ENCODE measurements around the gene CARS2.
A peak's percentile ranks its signal among the peaks of the same experiment; 100 is the strongest.
"Not testable (repeated sequence)": the region's sequence is repeated elsewhere in the genome, so short reads cannot be mapped to it uniquely, and the experiment has no call there.

The CARS2 gene

DNA sequence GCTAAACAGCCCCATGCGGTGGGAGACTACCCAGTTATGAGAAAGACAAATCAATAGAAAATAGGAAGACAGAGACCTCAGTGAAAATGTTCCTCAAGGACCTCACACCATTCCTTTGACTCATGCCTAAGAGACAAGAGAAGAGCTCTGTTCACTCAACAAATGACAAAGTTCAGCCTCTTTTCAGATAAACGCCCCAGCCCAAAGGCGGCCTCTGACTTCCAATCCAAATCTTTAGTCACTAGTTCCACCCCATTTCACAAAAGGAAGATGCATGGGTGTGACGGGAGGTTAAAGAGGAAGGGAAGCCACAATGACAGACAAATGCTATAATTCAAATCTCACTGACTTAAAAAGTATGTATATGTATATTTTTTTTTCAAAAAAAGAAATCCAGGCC lies 8.1 kb downstream of the CARS2 start:
- Histone ChIP-seq H3K4me3 (ENCODE audit: low read length in 2 of 2) (no peak overlapping the region), H3K27ac (ENCODE audit: low read depth in 2 of 2, low read length in 2 of 2) (no peak overlapping the region), H3K9me3 (ENCODE audit: control insufficient read depth in 2 of 2, low read length in 2 of 2) (no peaks in the 10 kb centered on the region), H3K27me3 (ENCODE audit: control insufficient read depth in 2 of 2, insufficient read depth in 2 of 2, low read length in 2 of 2) (no peaks in the 10 kb centered on the region), H3K36me3 (ENCODE audit: control insufficient read depth in 2 of 2, insufficient read depth in 2 of 2, low read length in 2 of 2) (peaks cover 28 to 44% of the 10 kb centered on the region in 2 donors), H3K4me1 (ENCODE audit: control insufficient read depth in 2 of 2, insufficient read depth in 2 of 2, low read length in 2 of 2) (no peaks in the 10 kb centered on the region), H3K9ac (ENCODE audit: low read depth in 1 of 2, low read length in 2 of 2) (no peak overlapping the region)

DNA sequence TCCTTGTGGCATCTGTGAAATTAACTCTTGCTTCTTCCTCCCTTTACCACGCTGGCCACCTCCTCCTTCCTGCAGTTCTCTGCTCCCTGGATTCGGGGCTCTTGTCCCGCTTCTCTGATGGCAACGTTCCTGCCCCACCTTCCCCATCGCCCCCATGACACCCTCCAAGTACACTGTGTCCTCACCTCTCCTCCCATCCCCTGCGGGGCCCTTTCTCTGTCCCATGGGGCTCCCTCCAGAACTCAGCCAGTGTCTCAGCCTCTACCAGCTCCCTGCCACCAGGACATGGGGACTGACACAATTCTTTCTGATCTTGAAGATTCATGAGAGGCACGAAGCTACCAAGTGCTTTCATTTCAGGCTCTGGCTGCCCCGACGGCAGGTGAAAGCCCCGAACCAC lies 9.1 kb downstream of the CARS2 start:
- peaks cover 26 to 41% of the 10 kb centered on the region in 2 donors for H3K36me3 ChIP-seq (ENCODE audit: control insufficient read depth in 2 of 2, insufficient read depth in 2 of 2, low read length in 2 of 2)
- no peak overlapping the region for H3K4me3 ChIP-seq (ENCODE audit: low read length in 2 of 2)
- no peaks in the 10 kb centered on the region for H3K9me3 ChIP-seq (ENCODE audit: control insufficient read depth in 2 of 2, low read length in 2 of 2)
- H3K4me1 ChIP-seq (ENCODE audit: control insufficient read depth in 2 of 2, insufficient read depth in 2 of 2, low read length in 2 of 2) = no peaks in the 10 kb centered on the region
- no peaks in the 10 kb centered on the region for H3K27me3 ChIP-seq (ENCODE audit: control insufficient read depth in 2 of 2, insufficient read depth in 2 of 2, low read length in 2 of 2)
- H3K9ac ChIP-seq (ENCODE audit: low read depth in 1 of 2, low read length in 2 of 2) = no peak overlapping the region
- H3K27ac ChIP-seq (ENCODE audit: low read depth in 2 of 2, low read length in 2 of 2) = no peak overlapping the region

DNA sequence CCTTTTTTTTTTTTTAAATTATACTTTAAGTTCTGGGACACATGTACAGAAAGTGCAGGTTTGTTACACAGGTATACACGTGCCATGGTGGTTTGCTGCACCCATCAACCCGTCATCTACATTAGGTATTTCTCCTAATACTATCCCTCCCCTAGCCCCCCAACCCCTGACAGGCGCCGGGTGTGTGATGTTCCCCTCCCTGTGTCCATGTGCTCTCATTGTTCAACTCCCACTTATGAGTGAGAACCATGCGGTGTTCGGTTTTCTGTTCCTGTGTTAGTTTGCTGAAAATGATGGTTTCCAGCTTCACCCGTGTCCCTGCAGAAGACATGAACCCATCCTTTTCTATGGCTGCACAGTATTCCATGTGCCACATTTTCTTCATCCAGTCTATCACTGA lies 10.1 kb downstream of the CARS2 start:
- not testable (repeated sequence) for H3K9ac ChIP-seq (ENCODE audit: low read depth in 1 of 2, low read length in 2 of 2); H3K27me3 ChIP-seq (ENCODE audit: control insufficient read depth in 2 of 2, insufficient read depth in 2 of 2, low read length in 2 of 2); H3K9me3 ChIP-seq (ENCODE audit: control insufficient read depth in 2 of 2, low read length in 2 of 2); H3K27ac ChIP-seq (ENCODE audit: low read depth in 2 of 2, low read length in 2 of 2); H3K4me1 ChIP-seq (ENCODE audit: control insufficient read depth in 2 of 2, insufficient read depth in 2 of 2, low read length in 2 of 2); H3K4me3 ChIP-seq (ENCODE audit: low read length in 2 of 2)
- H3K36me3 ChIP-seq (ENCODE audit: control insufficient read depth in 2 of 2, insufficient read depth in 2 of 2, low read length in 2 of 2) = peaks cover 19 to 36% of the 10 kb centered on the region in 2 donors

DNA sequence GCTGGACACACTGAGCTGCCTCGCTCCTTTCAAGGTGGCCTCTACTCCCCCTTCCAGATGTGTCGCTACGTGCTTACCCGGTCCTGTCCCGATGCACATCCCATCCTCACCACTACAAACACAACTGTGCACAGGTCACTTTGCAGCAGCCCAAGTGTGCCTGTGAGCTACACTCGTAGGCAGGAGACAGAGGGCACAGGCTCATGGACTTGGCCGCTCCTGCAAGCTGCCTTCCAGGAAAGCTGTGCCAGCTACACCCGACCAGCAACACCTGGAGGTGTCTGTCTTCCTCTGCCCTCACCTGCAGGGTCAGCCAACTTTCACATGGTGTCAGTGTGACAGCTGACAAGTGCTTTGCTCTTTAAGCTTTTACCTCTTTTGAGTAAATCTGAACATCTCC lies 15.4 kb downstream of the CARS2 start:
- H3K27me3 ChIP-seq (ENCODE audit: control insufficient read depth in 2 of 2, insufficient read depth in 2 of 2, low read length in 2 of 2) = no peaks in the 10 kb centered on the region

DNA sequence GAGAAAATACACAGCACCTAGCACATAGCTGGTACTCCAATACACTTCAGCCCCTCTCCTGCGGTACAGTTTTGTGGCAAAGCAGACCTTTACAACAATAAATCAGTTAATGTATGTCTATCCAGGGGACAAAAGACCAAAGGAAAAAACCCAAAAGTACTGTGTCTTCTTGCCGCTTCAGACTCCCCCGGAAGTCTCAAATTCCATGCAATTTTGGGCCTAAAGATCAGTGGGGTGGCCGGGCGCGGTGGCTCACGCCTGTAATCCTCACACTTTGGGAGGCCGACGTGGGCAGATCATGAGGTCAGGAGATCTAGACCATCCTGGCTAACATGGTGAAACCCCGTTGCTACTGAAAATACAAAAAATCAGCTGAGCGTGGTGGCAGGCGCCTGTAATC lies 16.2 kb downstream of the CARS2 start:
- Histone ChIP-seq H3K4me1 (ENCODE audit: control insufficient read depth in 2 of 2, insufficient read depth in 2 of 2, low read length in 2 of 2) (no peaks in the 10 kb centered on the region), H3K9ac (ENCODE audit: low read depth in 1 of 2, low read length in 2 of 2) (no peak overlapping the region), H3K36me3 (ENCODE audit: control insufficient read depth in 2 of 2, insufficient read depth in 2 of 2, low read length in 2 of 2) (peaks cover 10 to 27% of the 10 kb centered on the region in 2 donors), H3K4me3 (ENCODE audit: low read length in 2 of 2) (no peak overlapping the region), H3K27me3 (ENCODE audit: control insufficient read depth in 2 of 2, insufficient read depth in 2 of 2, low read length in 2 of 2) (no peaks in the 10 kb centered on the region), H3K9me3 (ENCODE audit: control insufficient read depth in 2 of 2, low read length in 2 of 2) (no peaks in the 10 kb centered on the region), H3K27ac (ENCODE audit: low read depth in 2 of 2, low read length in 2 of 2) (no peak overlapping the region)

More for the DNA sequence above, 15.4 kb downstream of the CARS2 start:
- Histone ChIP-seq H3K4me1 (ENCODE audit: control insufficient read depth in 2 of 2, insufficient read depth in 2 of 2, low read length in 2 of 2) (no peaks in the 10 kb centered on the region), H3K9me3 (ENCODE audit: control insufficient read depth in 2 of 2, low read length in 2 of 2) (no peaks in the 10 kb centered on the region), H3K9ac (ENCODE audit: low read depth in 1 of 2, low read length in 2 of 2) (no peak overlapping the region), H3K27ac (ENCODE audit: low read depth in 2 of 2, low read length in 2 of 2) (no peak overlapping the region), H3K4me3 (ENCODE audit: low read length in 2 of 2) (no peak overlapping the region), H3K36me3 (ENCODE audit: control insufficient read depth in 2 of 2, insufficient read depth in 2 of 2, low read length in 2 of 2) (peaks cover 10 to 25% of the 10 kb centered on the region in 2 donors)

DNA sequence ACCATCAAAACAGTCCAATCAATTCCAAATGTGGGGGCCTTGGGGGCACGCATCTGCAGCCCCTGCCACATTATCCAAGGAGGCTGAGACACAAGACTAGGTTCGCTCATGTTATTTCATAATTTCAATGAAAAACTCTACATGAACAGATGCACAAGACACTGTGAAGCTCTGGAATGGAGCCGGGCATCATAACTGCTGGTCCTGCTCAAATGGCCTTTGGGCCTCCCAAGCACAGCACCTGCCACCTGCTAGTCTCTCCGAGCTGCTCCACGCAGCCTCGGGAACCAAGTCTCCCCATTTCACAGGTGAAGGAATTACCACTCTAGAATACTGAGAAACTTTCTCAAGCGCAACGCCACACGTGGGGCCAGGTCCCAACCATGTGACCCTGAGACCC lies 16.9 kb downstream of the CARS2 start:
- Histone ChIP-seq H3K36me3 (ENCODE audit: control insufficient read depth in 2 of 2, insufficient read depth in 2 of 2, low read length in 2 of 2) (peaks cover 13 to 29% of the 10 kb centered on the region in 2 donors), H3K9ac (ENCODE audit: low read depth in 1 of 2, low read length in 2 of 2) (no peak overlapping the region), H3K4me1 (ENCODE audit: control insufficient read depth in 2 of 2, insufficient read depth in 2 of 2, low read length in 2 of 2) (no peaks in the 10 kb centered on the region), H3K27ac (ENCODE audit: low read depth in 2 of 2, low read length in 2 of 2) (no peak overlapping the region), H3K9me3 (ENCODE audit: control insufficient read depth in 2 of 2, low read length in 2 of 2) (no peaks in the 10 kb centered on the region), H3K27me3 (ENCODE audit: control insufficient read depth in 2 of 2, insufficient read depth in 2 of 2, low read length in 2 of 2) (no peaks in the 10 kb centered on the region), H3K4me3 (ENCODE audit: low read length in 2 of 2) (no peak overlapping the region)

DNA sequence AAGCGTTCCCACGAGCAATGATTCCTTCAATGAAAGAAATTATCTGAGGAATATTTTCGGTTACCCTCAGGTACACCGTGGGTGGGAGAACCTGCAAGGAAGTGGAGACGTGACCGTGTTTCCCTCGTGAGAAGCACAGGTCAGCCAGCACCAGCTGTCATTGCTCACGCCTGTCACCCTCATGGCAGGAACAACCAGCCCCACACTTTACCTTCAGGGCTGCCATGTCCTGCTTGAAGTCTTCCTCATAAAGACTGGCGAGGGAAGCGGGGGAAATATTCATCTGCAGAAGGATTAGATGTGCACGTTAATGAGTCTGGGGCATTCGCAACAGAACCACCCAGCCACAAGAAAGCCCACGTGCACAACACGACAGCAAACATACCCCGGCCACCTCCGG lies 18.2 kb downstream of the CARS2 start:
- Histone ChIP-seq H3K4me1 (ENCODE audit: control insufficient read depth in 2 of 2, insufficient read depth in 2 of 2, low read length in 2 of 2) (no peaks in the 10 kb centered on the region), H3K9me3 (ENCODE audit: control insufficient read depth in 2 of 2, low read length in 2 of 2) (no peaks in the 10 kb centered on the region), H3K4me3 (ENCODE audit: low read length in 2 of 2) (no peak overlapping the region), H3K27ac (ENCODE audit: low read depth in 2 of 2, low read length in 2 of 2) (no peak overlapping the region), H3K27me3 (ENCODE audit: control insufficient read depth in 2 of 2, insufficient read depth in 2 of 2, low read length in 2 of 2) (no peaks in the 10 kb centered on the region), H3K36me3 (ENCODE audit: control insufficient read depth in 2 of 2, insufficient read depth in 2 of 2, low read length in 2 of 2) (peaks cover 14 to 36% of the 10 kb centered on the region in 2 donors), H3K9ac (ENCODE audit: low read depth in 1 of 2, low read length in 2 of 2) (no peak overlapping the region)

DNA sequence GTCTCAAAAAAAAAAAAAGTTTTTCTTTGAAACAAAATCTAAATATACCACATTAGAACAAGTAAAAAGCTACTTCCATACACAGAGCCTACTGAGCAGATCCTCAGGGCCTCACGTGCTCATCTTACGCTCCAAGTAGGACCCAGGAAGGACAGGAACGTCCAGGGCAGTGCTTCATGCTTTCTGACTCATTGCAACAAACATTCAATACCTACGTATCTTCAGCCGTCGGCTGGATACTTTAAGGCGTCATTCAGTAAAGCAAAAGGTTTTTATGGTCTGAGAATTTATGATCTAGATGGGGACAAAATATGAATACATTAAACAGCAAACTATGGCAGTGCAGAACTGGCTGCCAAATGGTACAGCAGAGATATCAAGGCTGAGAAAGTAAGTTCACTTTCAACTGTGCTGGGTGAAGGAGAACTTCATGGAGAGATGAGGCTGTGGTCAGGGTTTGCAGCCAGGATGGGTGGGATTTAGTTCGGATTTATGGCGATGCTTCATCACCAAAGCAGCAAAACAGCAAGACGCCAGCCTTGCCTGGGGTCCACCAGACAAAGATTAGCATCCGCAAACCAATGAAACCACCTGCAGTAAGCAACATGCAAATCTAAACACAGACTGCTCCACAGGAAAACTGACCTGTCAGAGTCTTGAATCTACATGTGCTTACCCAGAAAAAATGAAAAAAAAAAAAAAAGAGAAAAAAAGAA lies 20.5 kb downstream of the CARS2 start:
- Histone ChIP-seq H3K27me3 (ENCODE audit: control insufficient read depth in 2 of 2, insufficient read depth in 2 of 2, low read length in 2 of 2) (no peaks in the 10 kb centered on the region), H3K4me1 (ENCODE audit: control insufficient read depth in 2 of 2, insufficient read depth in 2 of 2, low read length in 2 of 2) (no peaks in the 10 kb centered on the region), H3K9me3 (ENCODE audit: control insufficient read depth in 2 of 2, low read length in 2 of 2) (no peaks in the 10 kb centered on the region), H3K4me3 (ENCODE audit: low read length in 2 of 2) (no peak overlapping the region), H3K27ac (ENCODE audit: low read depth in 2 of 2, low read length in 2 of 2) (peak overlapping the region in 1 of 2 donors; percentile 33), H3K9ac (ENCODE audit: low read depth in 1 of 2, low read length in 2 of 2) (no peak overlapping the region), H3K36me3 (ENCODE audit: control insufficient read depth in 2 of 2, insufficient read depth in 2 of 2, low read length in 2 of 2) (peaks cover 24 to 47% of the 10 kb centered on the region in 2 donors)

DNA sequence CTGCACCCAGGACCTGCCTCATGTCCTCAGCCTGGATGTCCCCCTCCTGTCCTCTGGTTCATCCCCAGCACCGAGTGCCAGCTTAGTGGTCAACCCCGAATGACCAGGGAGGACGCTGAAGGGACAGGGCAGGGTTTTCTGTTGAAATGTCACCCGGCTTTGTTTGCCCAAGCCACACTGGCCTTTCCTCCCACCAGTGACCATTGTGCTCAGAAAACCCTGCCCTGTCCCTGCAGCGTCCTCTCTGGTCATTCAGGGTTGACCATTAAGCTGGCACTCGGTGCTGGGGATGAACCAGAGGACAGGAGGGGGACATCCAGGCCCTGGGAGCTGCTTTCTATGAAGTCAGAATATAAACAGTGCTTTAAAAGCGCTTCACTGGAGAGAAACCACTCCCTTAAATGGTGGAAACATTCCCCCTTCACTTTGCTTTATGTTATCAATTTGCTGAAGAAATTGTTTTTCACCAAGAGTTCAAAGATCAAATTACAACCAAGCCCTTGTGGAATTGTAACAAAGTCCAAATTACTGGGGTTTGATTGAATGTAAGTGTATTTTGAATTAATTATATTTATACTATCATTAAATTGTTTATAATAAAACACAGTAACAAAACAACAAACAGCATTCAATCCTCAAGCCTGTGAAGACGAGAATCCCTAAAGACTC lies 21.4 kb downstream of the CARS2 start:
- Histone ChIP-seq H3K9ac (ENCODE audit: low read depth in 1 of 2, low read length in 2 of 2) (no peak overlapping the region), H3K4me3 (ENCODE audit: low read length in 2 of 2) (no peak overlapping the region), H3K27me3 (ENCODE audit: control insufficient read depth in 2 of 2, insufficient read depth in 2 of 2, low read length in 2 of 2) (no peaks in the 10 kb centered on the region), H3K27ac (ENCODE audit: low read depth in 2 of 2, low read length in 2 of 2) (peak overlapping the region in 1 of 2 donors; percentile 32), H3K36me3 (ENCODE audit: control insufficient read depth in 2 of 2, insufficient read depth in 2 of 2, low read length in 2 of 2) (peaks cover 27 to 45% of the 10 kb centered on the region in 2 donors), H3K4me1 (ENCODE audit: control insufficient read depth in 2 of 2, insufficient read depth in 2 of 2, low read length in 2 of 2) (no peaks in the 10 kb centered on the region), H3K9me3 (ENCODE audit: control insufficient read depth in 2 of 2, low read length in 2 of 2) (no peaks in the 10 kb centered on the region)

DNA sequence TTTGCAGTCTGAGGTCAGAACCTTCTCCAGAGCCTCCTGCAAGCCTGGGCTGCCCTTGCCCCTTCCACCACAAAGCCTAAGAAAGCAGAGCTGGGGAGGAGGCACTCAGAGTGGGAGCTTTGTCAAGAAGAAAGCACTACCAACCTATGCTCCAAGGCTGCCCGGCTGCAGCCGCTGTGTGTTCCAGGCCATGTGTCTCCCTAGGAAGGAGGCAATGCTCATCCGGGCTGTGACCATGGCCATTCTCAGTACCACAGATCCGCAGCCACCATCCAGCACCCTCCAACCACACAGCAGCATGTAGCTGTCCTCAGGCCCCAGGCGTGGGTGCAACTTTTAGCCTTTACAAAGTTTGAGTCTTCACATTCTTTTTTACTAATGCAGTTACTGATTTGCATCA lies 22.0 kb downstream of the CARS2 start:
- Histone ChIP-seq H3K36me3 (ENCODE audit: control insufficient read depth in 2 of 2, insufficient read depth in 2 of 2, low read length in 2 of 2) (peaks cover 27 to 46% of the 10 kb centered on the region in 2 donors), H3K4me1 (ENCODE audit: control insufficient read depth in 2 of 2, insufficient read depth in 2 of 2, low read length in 2 of 2) (no peaks in the 10 kb centered on the region), H3K4me3 (ENCODE audit: low read length in 2 of 2) (no peak overlapping the region), H3K9me3 (ENCODE audit: control insufficient read depth in 2 of 2, low read length in 2 of 2) (no peaks in the 10 kb centered on the region), H3K27me3 (ENCODE audit: control insufficient read depth in 2 of 2, insufficient read depth in 2 of 2, low read length in 2 of 2) (no peaks in the 10 kb centered on the region), H3K9ac (ENCODE audit: low read depth in 1 of 2, low read length in 2 of 2) (no peak overlapping the region), H3K27ac (ENCODE audit: low read depth in 2 of 2, low read length in 2 of 2) (peak overlapping the region in 1 of 2 donors; percentile 32)
